ENCODE results near the gene NXPH1. TPM values are rescaled to one million over a fixed set of nuclear protein-coding genes. Genes with fewer than 3 reads are reported as not detected.

Gene NXPH1
- total RNA-seq, 1 donor from 2014 or later: not detected

- no peak for DNase-seq (ENCODE audit: extremely low read depth, low read depth, low spot score)
These were observed 2.5 kb downstream of the NXPH1 start for GRCh38 chr7:8435590-8436545.

- DNase-seq (ENCODE audit: extremely low read depth, low read depth, low spot score): no peak
These were observed 3.6 kb downstream of the NXPH1 start for GRCh38 chr7:8436965-8437364.

GRCh38 chr7:8437606-8438005 is 4.2 kb downstream of the NXPH1 start:
- no peak for DNase-seq (ENCODE audit: extremely low read depth, low read depth, low spot score)

- no peak for DNase-seq (ENCODE audit: extremely low read depth, low read depth, low spot score)
These were observed 7.3 kb downstream of the NXPH1 start for GRCh38 chr7:8440670-8441069.

- no peak for DNase-seq (ENCODE audit: extremely low read depth, low read depth, low spot score)
These were observed 7.9 kb downstream of the NXPH1 start for GRCh38 chr7:8441106-8441965.

GRCh38 chr7:8442051-8442813 is 8.8 kb downstream of the NXPH1 start:
- DNase-seq (ENCODE audit: extremely low read depth, low read depth, low spot score): no peak

GRCh38 chr7:8442814-8443304 is 9.4 kb downstream of the NXPH1 start:
- no peak for DNase-seq (ENCODE audit: extremely low read depth, low read depth, low spot score)

GRCh38 chr7:8443576-8444467 is 10.4 kb downstream of the NXPH1 start:
- DNase-seq (ENCODE audit: extremely low read depth, low read depth, low spot score): no peak

- no peak for DNase-seq (ENCODE audit: extremely low read depth, low read depth, low spot score)
These were observed 11.0 kb downstream of the NXPH1 start for GRCh38 chr7:8444468-8444769.

- no peak for DNase-seq (ENCODE audit: extremely low read depth, low read depth, low spot score)
These were observed 20.1 kb downstream of the NXPH1 start for GRCh38 chr7:8453535-8453934.

- DNase-seq (ENCODE audit: extremely low read depth, low read depth, low spot score): no peak
These were observed 22.0 kb downstream of the NXPH1 start for GRCh38 chr7:8455426-8455825.

- no peak for DNase-seq (ENCODE audit: extremely low read depth, low read depth, low spot score)
These were observed 28.9 kb downstream of the NXPH1 start for GRCh38 chr7:8462309-8462708.

- no peak for DNase-seq (ENCODE audit: extremely low read depth, low read depth, low spot score)
These were observed 31.9 kb downstream of the NXPH1 start for GRCh38 chr7:8465338-8465737.

- DNase-seq (ENCODE audit: extremely low read depth, low read depth, low spot score): no peak
These were observed 47.1 kb downstream of the NXPH1 start for GRCh38 chr7:8480527-8480926.

GRCh38 chr7:8481096-8481495 is 47.7 kb downstream of the NXPH1 start:
- no peak for DNase-seq (ENCODE audit: extremely low read depth, low read depth, low spot score)

- no peak for DNase-seq (ENCODE audit: extremely low read depth, low read depth, low spot score)
These were observed 48.5 kb downstream of the NXPH1 start for GRCh38 chr7:8481752-8482446.

GRCh38 chr7:8490391-8491045 is 57.1 kb downstream of the NXPH1 start:
- no peak for DNase-seq (ENCODE audit: extremely low read depth, low read depth, low spot score)

GRCh38 chr7:8491106-8491505 is 57.7 kb downstream of the NXPH1 start:
- no peak for DNase-seq (ENCODE audit: extremely low read depth, low read depth, low spot score)

Measured in glomerular endothelial cell (primary cell).